Measurements from ENCODE around the gene NECAB2.

The NECAB2 gene

DNA sequence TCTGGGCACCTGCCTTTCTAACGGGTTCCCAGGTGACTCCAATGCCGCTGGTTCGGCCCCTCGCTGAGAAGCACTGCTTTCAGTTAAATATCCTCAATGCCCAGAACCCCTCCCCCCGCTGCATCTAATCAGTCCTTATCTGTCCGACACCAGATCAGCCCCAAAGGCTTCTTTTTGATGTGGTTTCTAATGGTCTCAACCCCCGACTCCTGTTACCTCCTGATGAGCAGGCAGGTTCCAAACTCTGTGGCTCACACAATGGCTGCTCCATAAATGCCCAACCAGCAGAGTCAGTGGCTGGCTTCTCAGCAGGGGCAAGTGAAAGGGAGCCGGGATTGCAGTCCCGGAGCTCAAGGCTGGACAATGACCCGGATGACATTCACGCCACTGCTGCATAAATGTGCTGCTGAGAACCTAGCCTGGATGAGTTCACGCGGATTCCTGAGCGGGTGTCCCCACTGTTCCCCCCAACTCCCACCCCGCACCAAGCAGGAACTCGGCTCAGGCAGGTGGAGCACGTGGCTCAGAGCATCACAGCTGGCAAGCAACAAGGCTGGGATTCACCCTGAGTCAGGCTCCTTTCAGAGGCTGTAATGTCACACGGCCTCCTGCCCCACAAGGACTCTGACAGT, 75.6 kb downstream of the NECAB2 start:
- Histone ChIP-seq H3K4me1 (ENCODE audit: insufficient read depth, low read length) (no peaks in the 10 kb centered on the region), H2AFZ (ENCODE audit: low read depth, low read length) (no peak overlapping the region), H4K20me1 (ENCODE audit: insufficient read depth, low read length) (peaks cover 7% of the 10 kb centered on the region), H3K4me3 (ENCODE audit: low read depth in 1 of 2, low read length in 2 of 2) (no peak overlapping the region), H3K27ac (ENCODE audit: low read length) (no peak overlapping the region), H3K9ac (ENCODE audit: low read depth, low read length) (no peak overlapping the region), H3K27me3 (ENCODE audit: insufficient read depth, low read length, poor library complexity) (no peaks in the 10 kb centered on the region), H3K36me3 (ENCODE audit: insufficient read depth, low read length) (peaks cover 5% of the 10 kb centered on the region), H3K9me3 (ENCODE audit: insufficient read depth, low read length, severe bottlenecking) (no peaks in the 10 kb centered on the region), H3K4me2 (ENCODE audit: insufficient read depth, low read length) (no peak overlapping the region), H3K79me2 (ENCODE audit: insufficient read depth, low read length) (no peaks in the 10 kb centered on the region)
- ATAC-seq (ENCODE audit: insufficient read depth, low read depth) (0 out of 3 replicates have a peak, but pooled peaks have one; percentile 34), DNase-seq (no peak)
- TF ChIP-seq EZH2 (IDR thresholded peaks at IDR 0.05; ENCODE audit: borderline replicate concordance, low read depth, low read length, severe bottlenecking): no peak
- TF ChIP-seq, protein P1, sequence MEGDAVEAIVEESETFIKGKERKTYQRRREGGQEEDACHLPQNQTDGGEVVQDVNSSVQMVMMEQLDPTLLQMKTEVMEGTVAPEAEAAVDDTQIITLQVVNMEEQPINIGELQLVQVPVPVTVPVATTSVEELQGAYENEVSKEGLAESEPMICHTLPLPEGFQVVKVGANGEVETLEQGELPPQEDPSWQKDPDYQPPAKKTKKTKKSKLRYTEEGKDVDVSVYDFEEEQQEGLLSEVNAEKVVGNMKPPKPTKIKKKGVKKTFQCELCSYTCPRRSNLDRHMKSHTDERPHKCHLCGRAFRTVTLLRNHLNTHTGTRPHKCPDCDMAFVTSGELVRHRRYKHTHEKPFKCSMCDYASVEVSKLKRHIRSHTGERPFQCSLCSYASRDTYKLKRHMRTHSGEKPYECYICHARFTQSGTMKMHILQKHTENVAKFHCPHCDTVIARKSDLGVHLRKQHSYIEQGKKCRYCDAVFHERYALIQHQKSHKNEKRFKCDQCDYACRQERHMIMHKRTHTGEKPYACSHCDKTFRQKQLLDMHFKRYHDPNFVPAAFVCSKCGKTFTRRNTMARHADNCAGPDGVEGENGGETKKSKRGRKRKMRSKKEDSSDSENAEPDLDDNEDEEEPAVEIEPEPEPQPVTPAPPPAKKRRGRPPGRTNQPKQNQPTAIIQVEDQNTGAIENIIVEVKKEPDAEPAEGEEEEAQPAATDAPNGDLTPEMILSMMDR (IDR thresholded peaks at IDR 0.05; ENCODE audit: borderline replicate concordance, extremely low read depth, low read length, poor library complexity, severe bottlenecking): no peak

- Histone ChIP-seq H3K27me3 (ENCODE audit: insufficient read depth, low read length, poor library complexity) (no peaks in the 10 kb centered on the region), H3K4me1 (ENCODE audit: insufficient read depth, low read length) (no peaks in the 10 kb centered on the region), H3K27ac (ENCODE audit: low read length) (no peak overlapping the region), H3K9ac (ENCODE audit: low read depth, low read length) (no peak overlapping the region), H3K9me3 (ENCODE audit: insufficient read depth, low read length, severe bottlenecking) (no peaks in the 10 kb centered on the region), H3K79me2 (ENCODE audit: insufficient read depth, low read length) (no peaks in the 10 kb centered on the region), H4K20me1 (ENCODE audit: insufficient read depth, low read length) (peaks cover 7% of the 10 kb centered on the region), H3K4me3 (ENCODE audit: low read depth in 1 of 2, low read length in 2 of 2) (no peak overlapping the region), H3K4me2 (ENCODE audit: insufficient read depth, low read length) (no peak overlapping the region), H2AFZ (ENCODE audit: low read depth, low read length) (no peak overlapping the region), H3K36me3 (ENCODE audit: insufficient read depth, low read length) (peaks cover 8% of the 10 kb centered on the region)
- TF ChIP-seq, protein P1 (IDR thresholded peaks at IDR 0.05; ENCODE audit: borderline replicate concordance, extremely low read depth, low read length, poor library complexity, severe bottlenecking): peak; percentile 43
- no peak for TF ChIP-seq EZH2 (IDR thresholded peaks at IDR 0.05; ENCODE audit: borderline replicate concordance, low read depth, low read length, severe bottlenecking)
- ATAC-seq (ENCODE audit: insufficient read depth, low read depth) (no peak), DNase-seq (no peak)
Measured at GRCh38 chr16:84044118-84044488, 76.1 kb downstream of the NECAB2 start.

- TF ChIP-seq EZH2 (IDR thresholded peaks at IDR 0.05; ENCODE audit: borderline replicate concordance, low read depth, low read length, severe bottlenecking): no peak
- TF ChIP-seq, protein P1 (IDR thresholded peaks at IDR 0.05; ENCODE audit: borderline replicate concordance, extremely low read depth, low read length, poor library complexity, severe bottlenecking): no peak
- H4K20me1 ChIP-seq (ENCODE audit: insufficient read depth, low read length): peaks cover 7% of the 10 kb centered on the region
Measured at GRCh38 chr16:84045001-84045817, 77.2 kb downstream of the NECAB2 start.

More at GRCh38 chr16:84045001-84045817, 77.2 kb downstream of the NECAB2 start:
- no peak overlapping the region for H3K4me3 ChIP-seq (ENCODE audit: low read depth in 1 of 2, low read length in 2 of 2)
- no peaks in the 10 kb centered on the region for H3K27me3 ChIP-seq (ENCODE audit: insufficient read depth, low read length, poor library complexity)
- H3K27ac ChIP-seq (ENCODE audit: low read length): no peak overlapping the region
- DNase-seq (no peak), ATAC-seq (ENCODE audit: insufficient read depth, low read depth) (no peak; the same call in 2 of the 3 replicates)
- H2AFZ ChIP-seq (ENCODE audit: low read depth, low read length): no peak overlapping the region
- no peaks in the 10 kb centered on the region for H3K79me2 ChIP-seq (ENCODE audit: insufficient read depth, low read length)
- no peaks in the 10 kb centered on the region for H3K4me1 ChIP-seq (ENCODE audit: insufficient read depth, low read length)
- no peaks in the 10 kb centered on the region for H3K9me3 ChIP-seq (ENCODE audit: insufficient read depth, low read length, severe bottlenecking)
- peaks cover 18% of the 10 kb centered on the region for H3K36me3 ChIP-seq (ENCODE audit: insufficient read depth, low read length)
- H3K4me2 ChIP-seq (ENCODE audit: insufficient read depth, low read length): no peak overlapping the region
- no peak overlapping the region for H3K9ac ChIP-seq (ENCODE audit: low read depth, low read length)
